AG09309 (cell line): Measurements from ENCODE around the gene WDR75.

ENCODE experiments used
- DNase-seq: peaks from one replicate; pipeline ENCODE4 v3.0.0-alpha.2; 2010; ENCODE audit warnings: low read depth
- H3K4me3 ChIP-seq: 2 replicates; pipeline ENCODE4 v1.5.1; 2011; ENCODE audit warnings: mild to moderate bottlenecking, low read depth, low read length, moderate library complexity; ENCODE audit not compliant: control insufficient read depth
- CTCF ChIP-seq: IDR thresholded peaks from 2 replicates; pipeline ENCODE4 v1.5.1; 2011; ENCODE audit warnings: mild to moderate bottlenecking, low read depth, low read length, inconsistent platforms; ENCODE audit not compliant: insufficient read depth, control insufficient read depth; ENCODE audit errors: missing control alignments

The WDR75 gene

GRCh38 chr2:189488008-189488310, 46.7 kb downstream of the WDR75 start:
- TF ChIP-seq CTCF: no peak
- DNase-seq: no peak
- H3K4me3 ChIP-seq: no peak overlapping the region

DNA sequence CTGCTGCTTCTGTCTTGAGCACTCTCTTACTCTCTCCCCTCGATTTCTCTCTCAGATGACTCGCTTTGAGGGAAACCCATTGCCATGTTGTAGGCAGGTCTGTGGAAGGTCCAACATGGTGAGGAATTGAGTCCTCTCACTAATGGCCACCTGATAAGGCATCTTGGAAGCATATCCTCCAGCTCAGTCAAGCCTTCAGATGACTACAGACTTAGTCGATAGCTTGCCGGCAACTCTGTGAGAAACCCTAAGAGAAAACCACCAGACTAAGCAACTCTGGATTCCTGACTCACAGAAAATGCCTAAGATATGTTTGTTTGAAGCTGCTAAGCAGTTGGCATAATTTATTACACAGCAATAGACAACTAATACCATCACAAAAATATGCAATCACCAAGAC, 51.2 kb downstream of the WDR75 start:
- no peak for TF ChIP-seq CTCF
- DNase-seq: no peak
- H3K4me3 ChIP-seq: no peak overlapping the region

- DNase-seq: no peak
- TF ChIP-seq CTCF: no peak
- H3K4me3 ChIP-seq: no peak overlapping the region
These were observed 56.9 kb downstream of the WDR75 start for GRCh38 chr2:189498205-189498604.

- TF ChIP-seq CTCF: no peak
- DNase-seq: no peak
- no peak overlapping the region for H3K4me3 ChIP-seq
These were observed 57.9 kb downstream of the WDR75 start for GRCh38 chr2:189499137-189499536.

DNA sequence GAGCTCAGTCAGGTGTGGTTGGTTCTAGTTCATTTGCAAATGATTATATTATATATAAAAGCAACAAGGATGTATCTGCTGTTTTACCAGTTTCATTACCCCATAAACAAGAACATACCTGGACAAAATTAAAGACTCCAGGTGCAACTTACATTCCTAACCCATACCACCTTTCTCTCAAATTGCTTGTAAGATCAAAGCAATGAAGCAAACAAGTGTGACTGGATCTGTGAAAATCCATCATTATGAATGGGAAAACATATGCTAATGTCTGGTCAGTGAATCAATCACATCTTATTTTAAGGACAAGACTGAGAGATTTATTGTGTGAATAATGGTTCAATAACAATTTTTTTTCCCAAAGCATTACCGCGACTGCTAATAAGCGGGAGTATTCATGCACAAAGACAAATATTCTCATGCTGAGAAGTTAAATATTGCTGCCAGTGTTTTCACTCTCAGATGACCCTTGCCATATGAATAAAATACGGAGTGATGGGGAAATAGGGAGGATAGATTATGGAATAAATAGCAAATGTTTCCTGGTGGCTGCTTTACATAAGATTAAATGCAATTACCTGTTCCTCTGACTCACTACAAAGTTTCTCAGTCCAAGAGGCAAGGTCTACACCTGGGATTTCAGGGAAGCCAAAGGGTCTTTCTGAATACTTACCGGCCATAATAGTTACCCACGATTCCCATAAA, 59.3 kb downstream of the WDR75 start:
- DNase-seq: no peak
- H3K4me3 ChIP-seq: no peak overlapping the region
- no peak for TF ChIP-seq CTCF

DNA sequence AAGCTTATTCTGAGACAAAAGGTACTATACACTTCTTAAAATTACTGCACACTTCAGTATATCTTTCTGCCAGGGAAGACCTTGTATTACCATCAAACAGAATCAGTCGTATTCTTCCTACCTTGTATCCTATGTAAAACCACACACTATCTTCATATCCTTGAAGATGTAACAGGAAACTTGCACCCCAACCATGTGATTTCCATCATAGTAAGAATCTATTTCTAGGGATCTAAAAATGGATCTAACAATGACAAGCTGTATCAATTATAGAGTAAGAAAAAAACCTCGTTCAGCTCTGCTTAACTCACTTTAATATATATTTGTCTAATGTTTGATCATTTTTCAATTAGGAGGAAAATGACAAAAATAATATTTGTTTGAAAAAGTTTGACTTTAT, 60.2 kb downstream of the WDR75 start:
- DNase-seq: no peak
- H3K4me3 ChIP-seq: no peak overlapping the region
- no peak for TF ChIP-seq CTCF

GRCh38 chr2:189502714-189503113, 61.4 kb downstream of the WDR75 start:
- DNase-seq: no peak
- TF ChIP-seq CTCF: no peak
- H3K4me3 ChIP-seq: no peak overlapping the region
